ENCODE data around the gene FOXP1.

DNA sequence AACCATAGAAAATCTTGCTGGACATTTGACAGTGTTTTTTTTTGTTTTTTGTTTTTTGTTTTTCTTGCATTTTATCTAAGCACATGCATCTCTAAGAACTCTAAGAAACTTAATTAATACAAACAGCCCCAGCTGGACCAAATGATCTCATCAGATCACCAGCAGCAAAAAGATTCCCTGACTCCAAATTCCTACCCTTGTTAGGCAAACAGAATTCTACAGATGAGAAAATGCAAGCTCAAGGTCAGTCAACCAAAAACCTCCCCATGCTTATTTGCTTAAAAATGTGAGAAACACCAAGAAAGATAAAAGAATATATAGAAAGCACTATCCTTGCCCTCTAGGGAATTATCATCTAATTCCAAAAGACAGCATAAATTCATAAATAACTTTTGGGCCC lies 65.4 kb downstream of the FOXP1 start:
- TF ChIP-seq, protein P1, sequence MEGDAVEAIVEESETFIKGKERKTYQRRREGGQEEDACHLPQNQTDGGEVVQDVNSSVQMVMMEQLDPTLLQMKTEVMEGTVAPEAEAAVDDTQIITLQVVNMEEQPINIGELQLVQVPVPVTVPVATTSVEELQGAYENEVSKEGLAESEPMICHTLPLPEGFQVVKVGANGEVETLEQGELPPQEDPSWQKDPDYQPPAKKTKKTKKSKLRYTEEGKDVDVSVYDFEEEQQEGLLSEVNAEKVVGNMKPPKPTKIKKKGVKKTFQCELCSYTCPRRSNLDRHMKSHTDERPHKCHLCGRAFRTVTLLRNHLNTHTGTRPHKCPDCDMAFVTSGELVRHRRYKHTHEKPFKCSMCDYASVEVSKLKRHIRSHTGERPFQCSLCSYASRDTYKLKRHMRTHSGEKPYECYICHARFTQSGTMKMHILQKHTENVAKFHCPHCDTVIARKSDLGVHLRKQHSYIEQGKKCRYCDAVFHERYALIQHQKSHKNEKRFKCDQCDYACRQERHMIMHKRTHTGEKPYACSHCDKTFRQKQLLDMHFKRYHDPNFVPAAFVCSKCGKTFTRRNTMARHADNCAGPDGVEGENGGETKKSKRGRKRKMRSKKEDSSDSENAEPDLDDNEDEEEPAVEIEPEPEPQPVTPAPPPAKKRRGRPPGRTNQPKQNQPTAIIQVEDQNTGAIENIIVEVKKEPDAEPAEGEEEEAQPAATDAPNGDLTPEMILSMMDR (IDR thresholded peaks at IDR 0.05): no peak
- no peak for TF ChIP-seq POLR2AphosphoS5 (IDR thresholded peaks at IDR 0.05)
- TF ChIP-seq EP300 (IDR thresholded peaks at IDR 0.05): no peak
- TF ChIP-seq POLR2A (IDR thresholded peaks at IDR 0.05): no peak
